ENCODE measurements around the gene PKP4.

The PKP4 gene

DNA sequence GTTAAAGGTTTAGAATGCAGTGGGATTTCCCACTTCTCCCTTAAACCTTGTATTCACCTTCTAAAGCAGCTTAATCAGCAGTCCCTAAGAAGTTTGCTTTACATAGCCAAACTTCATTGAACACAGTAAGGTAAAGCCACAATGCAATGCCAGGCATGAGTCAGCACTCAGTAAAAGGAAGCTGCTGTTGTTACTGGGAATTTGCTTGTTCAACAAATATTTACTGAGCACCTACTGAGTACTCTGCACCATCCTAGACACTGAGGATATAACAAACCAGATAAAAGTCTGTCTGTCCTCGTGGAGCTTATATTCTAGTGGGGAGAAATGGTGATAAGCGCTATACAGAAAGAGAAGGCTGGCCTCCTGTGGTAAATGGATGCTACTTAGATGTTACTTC, 162.7 kb downstream of the PKP4 start:
- peaks cover 29% of the 10 kb centered on the region for H3K36me3 ChIP-seq (ENCODE audit: low read depth)
- no peaks in the 10 kb centered on the region for H3K27me3 ChIP-seq (ENCODE audit: insufficient read depth, poor library complexity, severe bottlenecking)
- peaks cover 7% of the 10 kb centered on the region for H3K4me1 ChIP-seq (ENCODE audit: insufficient read depth, poor library complexity, severe bottlenecking)
- peak overlapping the region; percentile 22 for H3K27ac ChIP-seq (ENCODE audit: poor library complexity, severe bottlenecking)
- TF ChIP-seq, protein P1, sequence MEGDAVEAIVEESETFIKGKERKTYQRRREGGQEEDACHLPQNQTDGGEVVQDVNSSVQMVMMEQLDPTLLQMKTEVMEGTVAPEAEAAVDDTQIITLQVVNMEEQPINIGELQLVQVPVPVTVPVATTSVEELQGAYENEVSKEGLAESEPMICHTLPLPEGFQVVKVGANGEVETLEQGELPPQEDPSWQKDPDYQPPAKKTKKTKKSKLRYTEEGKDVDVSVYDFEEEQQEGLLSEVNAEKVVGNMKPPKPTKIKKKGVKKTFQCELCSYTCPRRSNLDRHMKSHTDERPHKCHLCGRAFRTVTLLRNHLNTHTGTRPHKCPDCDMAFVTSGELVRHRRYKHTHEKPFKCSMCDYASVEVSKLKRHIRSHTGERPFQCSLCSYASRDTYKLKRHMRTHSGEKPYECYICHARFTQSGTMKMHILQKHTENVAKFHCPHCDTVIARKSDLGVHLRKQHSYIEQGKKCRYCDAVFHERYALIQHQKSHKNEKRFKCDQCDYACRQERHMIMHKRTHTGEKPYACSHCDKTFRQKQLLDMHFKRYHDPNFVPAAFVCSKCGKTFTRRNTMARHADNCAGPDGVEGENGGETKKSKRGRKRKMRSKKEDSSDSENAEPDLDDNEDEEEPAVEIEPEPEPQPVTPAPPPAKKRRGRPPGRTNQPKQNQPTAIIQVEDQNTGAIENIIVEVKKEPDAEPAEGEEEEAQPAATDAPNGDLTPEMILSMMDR (IDR thresholded peaks at IDR 0.05; ENCODE audit: poor library complexity, severe bottlenecking) = no peak
- DNase-seq (ENCODE audit: low spot score) = no peak
- peak; percentile 90 for ATAC-seq (ENCODE audit: low read depth)
- H3K9me3 ChIP-seq (ENCODE audit: severe bottlenecking) = no peaks in the 10 kb centered on the region
- H3K4me3 ChIP-seq (ENCODE audit: severe bottlenecking) = no peak overlapping the region

DNA sequence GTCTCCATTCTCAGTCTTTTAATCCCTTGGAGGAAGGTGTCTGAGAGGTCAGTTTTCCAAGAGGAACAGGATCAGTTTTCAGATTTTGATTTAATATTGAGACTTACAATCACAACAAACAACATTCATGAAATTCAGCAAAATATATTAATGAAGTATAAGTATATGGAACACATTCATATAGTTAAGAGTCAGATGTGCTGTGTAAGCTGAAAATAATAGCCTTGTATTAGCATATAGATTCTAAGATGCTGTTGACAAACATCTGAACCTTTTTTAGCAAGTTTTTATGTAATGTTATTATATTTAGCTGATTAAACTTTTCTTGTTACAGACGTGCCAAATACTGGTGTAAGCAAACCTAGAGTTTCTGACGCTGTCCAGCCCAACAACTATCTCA, 163.9 kb downstream of the PKP4 start:
- ATAC-seq (ENCODE audit: low read depth) (no peak), DNase-seq (ENCODE audit: low spot score) (no peak)
- Histone ChIP-seq H3K4me3 (ENCODE audit: severe bottlenecking) (no peak overlapping the region), H3K27ac (ENCODE audit: poor library complexity, severe bottlenecking) (no peak overlapping the region), H3K9me3 (ENCODE audit: severe bottlenecking) (no peaks in the 10 kb centered on the region), H3K27me3 (ENCODE audit: insufficient read depth, poor library complexity, severe bottlenecking) (no peaks in the 10 kb centered on the region), H3K36me3 (ENCODE audit: low read depth) (peaks cover 33% of the 10 kb centered on the region), H3K4me1 (ENCODE audit: insufficient read depth, poor library complexity, severe bottlenecking) (peaks cover 7% of the 10 kb centered on the region)
- TF ChIP-seq, protein P1 (IDR thresholded peaks at IDR 0.05; ENCODE audit: poor library complexity, severe bottlenecking) = no peak

DNA sequence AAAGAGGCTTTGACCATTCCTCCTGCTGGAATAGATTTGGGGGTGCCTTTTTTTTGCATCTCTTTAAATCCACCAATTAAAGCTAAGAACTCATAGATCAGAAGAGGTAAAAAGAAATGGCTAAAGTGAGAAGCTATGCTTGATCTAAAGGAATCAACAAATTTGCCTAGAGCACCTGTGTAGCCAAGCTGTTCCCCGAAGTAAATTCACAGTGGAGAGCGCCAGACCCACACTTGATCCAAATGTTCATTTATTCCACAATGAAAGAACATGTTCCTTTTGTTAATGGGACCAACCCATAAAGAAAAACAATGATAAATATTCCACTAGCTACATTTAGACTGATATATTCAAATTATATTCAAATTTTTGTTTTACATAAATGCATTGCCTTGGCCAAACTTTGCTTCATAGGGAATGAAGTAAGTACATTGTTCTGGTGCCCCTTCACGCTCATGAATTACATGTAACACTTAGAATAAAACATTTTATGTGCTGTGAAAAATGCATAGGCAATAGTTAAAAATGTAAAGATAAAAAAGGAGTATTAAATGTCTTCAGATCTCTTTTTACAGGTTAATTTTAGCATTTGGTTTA, 167.4 kb downstream of the PKP4 start:
- no peak for ATAC-seq (ENCODE audit: low read depth)
- TF ChIP-seq, protein P1 (IDR thresholded peaks at IDR 0.05; ENCODE audit: poor library complexity, severe bottlenecking) = no peak
- no peak for DNase-seq (ENCODE audit: low spot score)
- Histone ChIP-seq H3K36me3 (ENCODE audit: low read depth) (peaks cover 49% of the 10 kb centered on the region), H3K4me1 (ENCODE audit: insufficient read depth, poor library complexity, severe bottlenecking) (peaks cover 2% of the 10 kb centered on the region), H3K4me3 (ENCODE audit: severe bottlenecking) (no peak overlapping the region), H3K9me3 (ENCODE audit: severe bottlenecking) (no peaks in the 10 kb centered on the region), H3K27ac (ENCODE audit: poor library complexity, severe bottlenecking) (no peak overlapping the region), H3K27me3 (ENCODE audit: insufficient read depth, poor library complexity, severe bottlenecking) (no peaks in the 10 kb centered on the region)

DNA sequence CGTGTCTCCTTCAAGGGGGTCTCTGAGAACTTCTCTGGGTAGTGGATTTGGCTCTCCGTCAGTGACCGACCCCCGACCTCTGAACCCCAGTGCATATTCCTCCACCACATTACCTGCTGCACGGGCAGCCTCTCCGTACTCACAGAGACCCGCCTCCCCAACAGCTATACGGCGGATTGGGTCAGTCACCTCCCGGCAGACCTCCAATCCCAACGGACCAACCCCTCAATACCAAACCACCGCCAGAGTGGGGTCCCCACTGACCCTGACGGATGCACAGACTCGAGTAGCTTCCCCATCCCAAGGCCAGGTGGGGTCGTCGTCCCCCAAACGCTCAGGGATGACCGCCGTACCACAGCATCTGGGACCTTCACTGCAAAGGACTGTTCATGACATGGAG, 168.2 kb downstream of the PKP4 start:
- TF ChIP-seq, protein P1 (IDR thresholded peaks at IDR 0.05; ENCODE audit: poor library complexity, severe bottlenecking) = no peak
- Histone ChIP-seq H3K36me3 (ENCODE audit: low read depth) (peaks cover 49% of the 10 kb centered on the region), H3K9me3 (ENCODE audit: severe bottlenecking) (no peaks in the 10 kb centered on the region), H3K4me3 (ENCODE audit: severe bottlenecking) (no peak overlapping the region), H3K4me1 (ENCODE audit: insufficient read depth, poor library complexity, severe bottlenecking) (no peaks in the 10 kb centered on the region), H3K27me3 (ENCODE audit: insufficient read depth, poor library complexity, severe bottlenecking) (no peaks in the 10 kb centered on the region), H3K27ac (ENCODE audit: poor library complexity, severe bottlenecking) (no peak overlapping the region)
- DNase-seq (ENCODE audit: low spot score) (no peak), ATAC-seq (ENCODE audit: low read depth) (no peak)

DNA sequence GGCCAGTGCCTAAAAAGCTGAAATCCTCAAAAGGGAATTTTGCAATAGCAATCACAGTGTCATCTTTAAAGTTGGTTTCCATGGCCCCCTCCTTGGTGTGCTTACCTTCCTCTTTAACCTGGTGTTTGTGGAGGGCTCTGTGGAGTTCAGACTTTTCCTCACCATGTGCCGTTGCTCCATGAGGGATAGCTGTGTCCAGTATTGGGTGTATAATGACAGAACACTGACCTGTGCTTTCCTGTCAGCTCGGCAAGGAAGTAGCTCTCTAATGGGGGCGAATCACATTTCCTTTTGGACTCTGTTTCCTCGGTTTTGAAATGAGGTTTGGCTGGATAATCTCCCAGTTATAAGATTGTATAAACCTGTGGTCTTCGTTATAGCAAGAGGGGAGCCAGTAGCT, 172.4 kb downstream of the PKP4 start:
- no peak overlapping the region for H3K4me3 ChIP-seq (ENCODE audit: severe bottlenecking)
- TF ChIP-seq, protein P1 (IDR thresholded peaks at IDR 0.05; ENCODE audit: poor library complexity, severe bottlenecking) = no peak
- H3K4me1 ChIP-seq (ENCODE audit: insufficient read depth, poor library complexity, severe bottlenecking) = no peaks in the 10 kb centered on the region
- H3K9me3 ChIP-seq (ENCODE audit: severe bottlenecking) = no peaks in the 10 kb centered on the region
- DNase-seq (ENCODE audit: low spot score) (no peak), ATAC-seq (ENCODE audit: low read depth) (no peak)
- H3K27ac ChIP-seq (ENCODE audit: poor library complexity, severe bottlenecking) = no peak overlapping the region
- peaks cover 52% of the 10 kb centered on the region for H3K36me3 ChIP-seq (ENCODE audit: low read depth)
- H3K27me3 ChIP-seq (ENCODE audit: insufficient read depth, poor library complexity, severe bottlenecking) = no peaks in the 10 kb centered on the region

Data from RWPE2 (cell line).